ENCODE data around the gene QPCTL. TPM values are rescaled to one million over a fixed set of nuclear protein-coding genes. Genes with fewer than 3 reads are reported as not detected.
A peak's percentile ranks its signal among the peaks of the same experiment; 100 is the strongest.

The QPCTL gene
- total and polyA plus RNA-seq, 10 of the 15 experiments (the other 5 are each of a cell fraction or from before 2014, with no cell fraction given), result 1.1 to 22.6 (median 11.2) TPM

DNA sequence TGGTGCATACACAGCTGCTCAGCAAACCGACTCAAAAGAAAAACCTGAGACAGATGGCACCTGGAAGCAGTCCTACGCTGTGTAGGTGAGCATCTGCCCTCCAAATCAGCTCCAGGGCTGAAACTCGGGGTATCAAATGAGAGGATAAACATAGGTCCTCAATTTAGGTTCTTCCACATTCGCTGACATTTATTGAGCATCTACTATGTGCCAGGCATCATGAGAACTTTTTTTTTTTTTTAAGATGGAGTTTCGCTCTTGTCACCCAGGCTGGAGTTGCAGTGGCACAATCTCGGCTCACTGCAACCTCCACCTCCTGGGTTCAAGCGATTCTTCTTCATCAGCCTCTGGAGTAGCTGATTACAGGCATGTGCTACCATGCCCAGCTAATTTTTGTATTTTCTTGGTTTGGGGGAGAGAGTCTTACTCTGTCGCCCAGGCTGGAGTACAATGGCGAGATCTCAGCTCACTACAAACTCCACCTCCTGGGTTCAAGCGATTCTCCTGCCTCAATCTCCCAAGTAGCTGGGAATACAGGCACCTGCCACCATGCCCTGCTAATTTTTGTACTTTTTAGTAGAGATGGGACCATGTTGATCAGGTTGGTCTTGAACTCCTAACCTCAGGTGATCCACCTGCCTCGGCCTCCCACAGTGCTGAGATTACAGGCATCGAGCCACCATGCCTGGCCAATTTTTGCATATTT lies 13.4 kb downstream of the QPCTL start (continued):
- TF ChIP-seq, protein P1, sequence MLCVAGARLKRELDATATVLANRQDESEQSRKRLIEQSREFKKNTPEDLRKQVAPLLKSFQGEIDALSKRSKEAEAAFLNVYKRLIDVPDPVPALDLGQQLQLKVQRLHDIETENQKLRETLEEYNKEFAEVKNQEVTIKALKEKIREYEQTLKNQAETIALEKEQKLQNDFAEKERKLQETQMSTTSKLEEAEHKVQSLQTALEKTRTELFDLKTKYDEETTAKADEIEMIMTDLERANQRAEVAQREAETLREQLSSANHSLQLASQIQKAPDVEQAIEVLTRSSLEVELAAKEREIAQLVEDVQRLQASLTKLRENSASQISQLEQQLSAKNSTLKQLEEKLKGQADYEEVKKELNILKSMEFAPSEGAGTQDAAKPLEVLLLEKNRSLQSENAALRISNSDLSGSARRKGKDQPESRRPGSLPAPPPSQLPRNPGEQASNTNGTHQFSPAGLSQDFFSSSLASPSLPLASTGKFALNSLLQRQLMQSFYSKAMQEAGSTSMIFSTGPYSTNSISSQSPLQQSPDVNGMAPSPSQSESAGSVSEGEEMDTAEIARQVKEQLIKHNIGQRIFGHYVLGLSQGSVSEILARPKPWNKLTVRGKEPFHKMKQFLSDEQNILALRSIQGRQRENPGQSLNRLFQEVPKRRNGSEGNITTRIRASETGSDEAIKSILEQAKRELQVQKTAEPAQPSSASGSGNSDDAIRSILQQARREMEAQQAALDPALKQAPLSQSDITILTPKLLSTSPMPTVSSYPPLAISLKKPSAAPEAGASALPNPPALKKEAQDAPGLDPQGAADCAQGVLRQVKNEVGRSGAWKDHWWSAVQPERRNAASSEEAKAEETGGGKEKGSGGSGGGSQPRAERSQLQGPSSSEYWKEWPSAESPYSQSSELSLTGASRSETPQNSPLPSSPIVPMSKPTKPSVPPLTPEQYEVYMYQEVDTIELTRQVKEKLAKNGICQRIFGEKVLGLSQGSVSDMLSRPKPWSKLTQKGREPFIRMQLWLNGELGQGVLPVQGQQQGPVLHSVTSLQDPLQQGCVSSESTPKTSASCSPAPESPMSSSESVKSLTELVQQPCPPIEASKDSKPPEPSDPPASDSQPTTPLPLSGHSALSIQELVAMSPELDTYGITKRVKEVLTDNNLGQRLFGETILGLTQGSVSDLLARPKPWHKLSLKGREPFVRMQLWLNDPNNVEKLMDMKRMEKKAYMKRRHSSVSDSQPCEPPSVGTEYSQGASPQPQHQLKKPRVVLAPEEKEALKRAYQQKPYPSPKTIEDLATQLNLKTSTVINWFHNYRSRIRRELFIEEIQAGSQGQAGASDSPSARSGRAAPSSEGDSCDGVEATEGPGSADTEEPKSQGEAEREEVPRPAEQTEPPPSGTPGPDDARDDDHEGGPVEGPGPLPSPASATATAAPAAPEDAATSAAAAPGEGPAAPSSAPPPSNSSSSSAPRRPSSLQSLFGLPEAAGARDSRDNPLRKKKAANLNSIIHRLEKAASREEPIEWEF (IDR thresholded peaks at IDR 0.05; ENCODE audit: insufficient replicate concordance, low read depth, low read length), result no peak
- TF ChIP-seq JUNB (IDR thresholded peaks at IDR 0.05), result no peak
- TF ChIP-seq, protein P2, sequence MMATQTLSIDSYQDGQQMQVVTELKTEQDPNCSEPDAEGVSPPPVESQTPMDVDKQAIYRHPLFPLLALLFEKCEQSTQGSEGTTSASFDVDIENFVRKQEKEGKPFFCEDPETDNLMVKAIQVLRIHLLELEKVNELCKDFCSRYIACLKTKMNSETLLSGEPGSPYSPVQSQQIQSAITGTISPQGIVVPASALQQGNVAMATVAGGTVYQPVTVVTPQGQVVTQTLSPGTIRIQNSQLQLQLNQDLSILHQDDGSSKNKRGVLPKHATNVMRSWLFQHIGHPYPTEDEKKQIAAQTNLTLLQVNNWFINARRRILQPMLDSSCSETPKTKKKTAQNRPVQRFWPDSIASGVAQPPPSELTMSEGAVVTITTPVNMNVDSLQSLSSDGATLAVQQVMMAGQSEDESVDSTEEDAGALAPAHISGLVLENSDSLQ (IDR thresholded peaks at IDR 0.05), result peak; percentile 13; the same call in 1 of the 2 replicates
- peak; percentile 97; the same call in 1 of the 2 replicates for TF ChIP-seq CHD4 (IDR thresholded peaks at IDR 0.05)
- no peak for TF ChIP-seq DPF2 (IDR thresholded peaks at IDR 0.05)
- TF ChIP-seq ZNF217 (IDR thresholded peaks at IDR 0.05), result no peak; the same call in 1 of the 2 replicates
- TF ChIP-seq NFXL1 (IDR thresholded peaks at IDR 0.05; ENCODE audit: borderline replicate concordance), result no peak
- TF ChIP-seq TCF7 (IDR thresholded peaks at IDR 0.05; ENCODE audit: borderline replicate concordance), result no peak
- no peak for TF ChIP-seq YBX1 (IDR thresholded peaks at IDR 0.05)
- 0 out of 2 replicates have a peak, but pooled peaks have one; percentile 15 for TF ChIP-seq LARP7 (IDR thresholded peaks at IDR 0.05)
- no peak for TF ChIP-seq MEF2A (IDR thresholded peaks at IDR 0.05; ENCODE audit: insufficient read depth, low read depth, low read length)
